K562 treated with DMSO at 1 percent for 4 hours (cell line): ENCODE measurements around the gene DLGAP1. TPM values are rescaled to one million over a fixed set of nuclear protein-coding genes. Genes with fewer than 3 reads are reported as not detected.

ENCODE experiments used
- total RNA-seq: library from RNA; unstranded; fragments of 300-600 nt; gene quantifications from 2 replicates; pipeline ENCODE4 v1.2.3, GENCODE V29; 2022; ENCODE audit not compliant: insufficient read depth

DLGAP1 gene
- 0.48 and 0.77 TPM in 2 replicates for total RNA-seq

GRCh38 chr18:4455113-4455811 lies at the start of gene DLGAP1:
Gene DLGAP1 (minus strand): TSS chr18:4455307.

GRCh38 chr18:3450012-3450798 lies 1004.9 kb downstream of the DLGAP1 start, which contains the start of gene TGIF1:
Gene TGIF1 (plus strand): TSS chr18:3450172. CDS start chr18:3450490, 318 bp downstream.

